ENCODE measurements around the gene FGL2.
"Not testable (repeated sequence)": the region's sequence is repeated elsewhere in the genome, so short reads cannot be mapped to it uniquely, and the experiment has no call there.

The FGL2 gene

DNA sequence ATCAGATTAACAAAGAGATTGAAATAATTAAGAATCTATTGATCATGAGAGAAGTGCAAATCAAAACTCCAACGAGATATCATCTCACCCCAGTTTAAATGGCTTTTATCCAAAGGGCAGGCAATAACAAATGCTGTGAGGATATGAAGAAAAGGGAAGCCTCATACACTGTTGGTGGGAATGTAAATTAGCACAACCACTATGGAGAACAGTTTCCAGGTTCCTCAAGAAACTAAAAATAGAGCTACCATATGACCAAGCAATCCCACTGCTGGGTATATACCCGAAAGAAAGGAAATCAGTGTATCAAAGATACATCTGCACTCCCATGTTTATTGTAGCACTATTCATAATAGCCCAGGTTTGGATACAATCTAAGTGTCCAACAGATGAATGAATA, 13.8 kb downstream of the FGL2 start:
- DNase-seq (ENCODE audit: insufficient read length, low spot score) (no peak), FAIRE-seq (peak; percentile 25)
- TF ChIP-seq, protein P1, sequence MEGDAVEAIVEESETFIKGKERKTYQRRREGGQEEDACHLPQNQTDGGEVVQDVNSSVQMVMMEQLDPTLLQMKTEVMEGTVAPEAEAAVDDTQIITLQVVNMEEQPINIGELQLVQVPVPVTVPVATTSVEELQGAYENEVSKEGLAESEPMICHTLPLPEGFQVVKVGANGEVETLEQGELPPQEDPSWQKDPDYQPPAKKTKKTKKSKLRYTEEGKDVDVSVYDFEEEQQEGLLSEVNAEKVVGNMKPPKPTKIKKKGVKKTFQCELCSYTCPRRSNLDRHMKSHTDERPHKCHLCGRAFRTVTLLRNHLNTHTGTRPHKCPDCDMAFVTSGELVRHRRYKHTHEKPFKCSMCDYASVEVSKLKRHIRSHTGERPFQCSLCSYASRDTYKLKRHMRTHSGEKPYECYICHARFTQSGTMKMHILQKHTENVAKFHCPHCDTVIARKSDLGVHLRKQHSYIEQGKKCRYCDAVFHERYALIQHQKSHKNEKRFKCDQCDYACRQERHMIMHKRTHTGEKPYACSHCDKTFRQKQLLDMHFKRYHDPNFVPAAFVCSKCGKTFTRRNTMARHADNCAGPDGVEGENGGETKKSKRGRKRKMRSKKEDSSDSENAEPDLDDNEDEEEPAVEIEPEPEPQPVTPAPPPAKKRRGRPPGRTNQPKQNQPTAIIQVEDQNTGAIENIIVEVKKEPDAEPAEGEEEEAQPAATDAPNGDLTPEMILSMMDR (IDR thresholded peaks at IDR 0.05; ENCODE audit: insufficient read depth, missing control alignments): no peak

- DNase-seq (ENCODE audit: insufficient read length, low spot score) (no peak), FAIRE-seq (no peak)
- TF ChIP-seq, protein P1 (IDR thresholded peaks at IDR 0.05; ENCODE audit: insufficient read depth, missing control alignments): no peak
These were observed 14.6 kb downstream of the FGL2 start for GRCh38 chr7:77184990-77185389.

- DNase-seq (ENCODE audit: insufficient read length, low spot score): no peak
These were observed 15.2 kb downstream of the FGL2 start for GRCh38 chr7:77184463-77184862.

DNA sequence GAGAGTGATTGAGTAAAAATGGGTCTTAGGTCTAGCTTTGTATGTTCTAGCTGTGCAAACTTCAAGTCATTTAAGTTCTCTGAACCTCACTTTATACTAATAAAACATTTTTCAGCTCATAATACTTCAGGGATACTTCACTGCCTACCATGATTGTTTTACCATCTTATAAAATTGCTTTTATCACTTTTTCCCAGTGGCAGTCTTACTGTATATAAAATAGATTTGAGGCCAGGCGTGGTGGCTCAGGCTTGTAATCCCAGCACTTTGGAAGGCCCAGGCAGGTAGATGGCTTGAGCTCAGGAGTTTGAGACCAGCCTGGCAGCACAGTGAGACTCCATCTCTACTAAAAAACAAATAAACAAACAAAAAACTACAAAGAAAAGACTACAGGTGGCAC, 17.4 kb downstream of the FGL2 start:
- DNase-seq (ENCODE audit: insufficient read length, low spot score) (no peak), FAIRE-seq (no peak)
- TF ChIP-seq, protein P1 (IDR thresholded peaks at IDR 0.05; ENCODE audit: insufficient read depth, missing control alignments): no peak

More at GRCh38 chr7:77184463-77184862, 15.2 kb downstream of the FGL2 start:
- FAIRE-seq: no peak
- TF ChIP-seq, protein P1 (IDR thresholded peaks at IDR 0.05; ENCODE audit: insufficient read depth, missing control alignments): no peak

DNA sequence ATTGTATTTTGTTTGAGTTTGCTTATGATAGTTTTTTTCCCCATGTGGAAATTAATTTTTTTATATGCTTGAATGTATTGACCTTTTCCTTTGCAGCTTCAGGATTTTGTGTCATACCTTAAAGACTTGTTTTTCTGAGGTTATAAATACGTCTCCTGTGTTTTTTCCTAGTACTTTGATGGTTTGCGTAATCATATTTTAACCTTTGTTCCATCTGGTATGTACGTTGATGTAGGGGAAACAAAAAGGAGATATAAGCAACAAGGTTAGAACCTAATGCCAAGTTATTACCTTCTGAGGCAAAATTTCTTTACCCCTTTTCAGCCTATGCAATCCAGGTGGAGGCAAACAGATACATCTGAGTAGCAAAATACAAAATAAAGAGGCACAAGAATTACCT, 17.9 kb downstream of the FGL2 start:
- DNase-seq (ENCODE audit: insufficient read length, low spot score) (no peak), FAIRE-seq (no peak)
- TF ChIP-seq, protein P1 (IDR thresholded peaks at IDR 0.05; ENCODE audit: insufficient read depth, missing control alignments): no peak

DNA sequence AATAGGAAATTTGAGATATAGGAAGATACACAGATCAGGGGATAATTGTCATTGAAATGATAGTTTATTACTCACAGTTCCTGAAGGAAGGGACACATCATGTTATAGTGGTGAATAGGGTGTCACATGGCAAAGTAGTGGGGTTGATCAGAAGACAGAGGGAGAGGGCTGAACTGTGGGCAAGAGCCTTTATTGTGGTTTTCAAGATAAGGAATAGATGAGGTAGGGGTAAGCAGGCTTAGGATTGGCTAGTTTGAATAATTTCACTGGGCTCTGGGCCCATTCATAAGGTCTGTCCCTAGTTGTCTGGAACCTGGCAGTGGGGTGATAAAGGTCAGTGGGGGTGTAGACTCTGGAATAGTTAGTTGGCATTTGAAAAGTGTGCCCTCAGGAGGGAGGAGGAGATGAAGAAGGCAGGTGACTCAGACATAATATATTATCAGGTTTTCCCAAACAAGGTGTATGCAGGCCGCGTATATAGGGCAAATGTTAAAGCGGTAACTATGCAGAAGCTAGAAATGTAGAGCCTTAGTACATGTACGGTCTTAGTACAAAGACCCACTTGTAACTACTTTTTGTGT, 18.5 kb downstream of the FGL2 start:
- FAIRE-seq (no peak), DNase-seq (ENCODE audit: insufficient read length, low spot score) (no peak)
- TF ChIP-seq, protein P1 (IDR thresholded peaks at IDR 0.05; ENCODE audit: insufficient read depth, missing control alignments): no peak

GRCh38 chr7:77178024-77178423, 21.6 kb downstream of the FGL2 start:
- not testable (repeated sequence) for DNase-seq (ENCODE audit: insufficient read length, low spot score); FAIRE-seq

DNA sequence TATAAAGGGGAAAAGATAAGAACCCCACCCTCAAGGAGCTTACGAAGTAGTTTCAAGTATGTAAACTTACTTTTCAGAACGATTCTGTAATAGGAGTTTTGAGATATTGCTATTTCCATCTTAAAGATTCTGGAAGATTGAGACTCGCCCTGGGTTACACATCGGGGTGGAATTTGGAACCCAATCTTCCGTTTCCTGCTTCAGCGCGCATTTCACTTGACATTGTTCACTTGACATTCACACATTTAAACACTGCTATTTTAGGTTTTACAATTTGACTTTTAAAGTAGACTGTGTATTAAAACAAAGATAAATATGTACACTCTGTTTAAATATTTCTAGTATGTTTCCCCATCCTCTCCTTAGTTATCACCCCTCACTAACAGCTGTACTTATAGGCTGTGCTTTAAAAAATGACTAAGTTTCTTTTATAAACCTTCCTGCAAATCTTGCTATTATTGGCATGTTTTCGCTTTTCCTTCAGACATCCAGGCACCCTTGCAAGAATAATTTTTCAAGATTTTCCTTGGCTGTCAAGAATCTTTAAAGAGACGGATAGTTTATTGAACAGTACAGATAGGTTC, 22.2 kb downstream of the FGL2 start:
- not testable (repeated sequence) for DNase-seq (ENCODE audit: insufficient read length, low spot score); FAIRE-seq

DNA sequence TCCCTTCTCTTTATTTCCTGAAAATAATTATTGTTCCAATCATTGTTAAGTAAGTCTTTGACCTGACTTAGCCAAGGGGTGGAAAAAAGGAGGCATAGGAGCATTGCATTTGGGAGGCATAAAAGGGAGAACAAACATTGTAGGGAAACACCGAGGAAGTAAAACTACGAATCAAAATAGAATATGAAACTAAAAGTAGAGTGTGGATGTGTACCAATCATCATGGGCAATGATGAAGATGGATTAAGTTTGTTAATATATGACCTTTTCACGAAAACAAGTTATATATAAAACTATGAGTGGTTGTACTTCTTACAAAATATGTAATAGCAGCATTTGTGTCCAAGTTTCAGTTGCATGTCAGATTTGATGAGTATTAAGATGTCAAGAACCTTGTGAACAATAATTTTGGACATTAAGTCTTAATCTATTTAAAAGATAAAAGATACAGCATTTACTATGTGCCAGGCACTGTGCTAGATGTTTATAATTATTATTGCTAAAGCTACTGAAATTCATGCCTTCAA, 24.3 kb downstream of the FGL2 start:
- not testable (repeated sequence) for DNase-seq (ENCODE audit: insufficient read length, low spot score)

GRCh38 chr7:77174418-77174817, 25.2 kb downstream of the FGL2 start:
- not testable (repeated sequence) for FAIRE-seq; DNase-seq (ENCODE audit: insufficient read length, low spot score)

More for the DNA sequence above, 24.3 kb downstream of the FGL2 start:
- FAIRE-seq: not testable (repeated sequence)

DNA sequence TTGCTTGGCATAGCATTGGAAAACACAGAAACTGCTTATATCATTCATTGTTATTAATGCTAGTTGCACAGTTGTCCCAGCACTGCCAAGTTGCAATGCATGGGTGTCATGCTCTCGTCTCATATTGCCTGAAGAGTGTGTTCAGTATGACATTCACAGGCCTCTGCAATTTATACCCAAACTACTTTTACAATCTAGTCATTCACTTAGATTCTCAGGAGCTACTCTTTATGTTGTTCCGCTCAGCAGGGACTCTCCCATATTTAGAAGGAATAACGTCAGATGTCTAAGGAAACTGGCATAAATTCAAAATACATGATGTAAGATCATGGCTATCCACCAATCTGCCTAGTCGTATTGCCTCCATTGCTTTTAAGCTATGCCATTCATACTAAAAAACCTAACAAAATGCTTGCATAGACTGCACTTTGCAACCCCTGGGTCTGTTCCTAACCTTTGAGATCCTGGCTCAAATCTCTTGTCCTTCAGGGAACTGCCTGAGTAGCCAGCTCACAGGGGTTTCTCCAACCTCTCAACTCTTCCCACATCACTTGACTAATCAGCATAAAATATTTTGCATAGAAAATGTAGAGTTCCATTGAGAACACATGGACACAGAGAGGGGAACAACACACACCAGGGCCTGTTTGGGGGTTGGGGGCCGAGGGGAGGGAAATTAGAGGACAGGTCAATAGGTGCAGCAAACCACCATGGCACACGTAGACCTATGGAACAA, 27.0 kb downstream of the FGL2 start:
- not testable (repeated sequence) for DNase-seq (ENCODE audit: insufficient read length, low spot score); FAIRE-seq

DNA sequence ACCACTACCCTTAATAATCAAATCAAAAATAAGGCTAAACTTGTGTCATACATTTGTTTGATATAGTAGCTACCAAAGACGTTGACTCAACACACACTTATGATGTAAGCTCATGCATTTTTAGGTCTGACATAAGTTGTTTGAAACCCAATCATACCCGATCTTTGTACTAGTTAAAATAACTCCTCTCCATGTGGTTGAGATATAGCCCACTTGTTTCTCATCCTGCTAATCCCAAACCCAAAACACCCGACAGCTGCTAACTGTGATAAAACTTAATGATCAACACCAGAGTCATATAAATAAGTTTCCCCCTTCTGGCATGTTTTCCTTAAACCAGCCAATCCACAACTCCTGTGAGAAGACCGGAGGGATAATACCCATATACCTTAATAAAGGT, 28.5 kb downstream of the FGL2 start:
- FAIRE-seq; DNase-seq (ENCODE audit: insufficient read length, low spot score): not testable (repeated sequence)

Measured in D721Med (cell line).